HEK293T (cell line): Measurements from ENCODE around the gene AURKB.

Experiments used
- CTBP1 ChIP-seq: fragments of 450-650 bp; IDR thresholded peaks from 2 replicates; pipeline ENCODE4 v1.6.1; 2016; ENCODE audit warnings: borderline replicate concordance
- ELF4 ChIP-seq: fragments of 450-650 bp; IDR thresholded peaks from 2 replicates; pipeline ENCODE4 v1.6.1; 2017; ENCODE audit warnings: antibody characterized with exemption
- FOXA1 ChIP-seq: fragments of 450-650 bp; IDR thresholded peaks from 2 replicates; pipeline ENCODE4 v1.6.1; 2016; ENCODE audit warnings: mild to moderate bottlenecking
- FOXK2 ChIP-seq: fragments of 450-650 bp; IDR thresholded peaks from 2 replicates; pipeline ENCODE4 v1.6.1; 2016; ENCODE audit warnings: mild to moderate bottlenecking
- FOXM1 ChIP-seq: fragments of 450-650 bp; IDR thresholded peaks from 2 replicates; pipeline ENCODE4 v1.6.1; 2017; ENCODE audit warnings: mild to moderate bottlenecking, borderline replicate concordance
- HDGF ChIP-seq: fragments of 450-650 bp; IDR thresholded peaks from 2 replicates; pipeline ENCODE4 v1.6.1; 2017; ENCODE audit warnings: antibody characterized with exemption, borderline replicate concordance
- LEF1 ChIP-seq: fragments of 450-650 bp; IDR thresholded peaks from 2 replicates; pipeline ENCODE4 v1.6.1; 2017; ENCODE audit warnings: mild to moderate bottlenecking, borderline replicate concordance
- SP1 ChIP-seq: fragments of 450-650 bp; IDR thresholded peaks from 2 replicates; pipeline ENCODE4 v1.6.1; 2017
- SUZ12 ChIP-seq: fragments of 450-650 bp; IDR thresholded peaks from 2 replicates; pipeline ENCODE4 v1.6.1; 2016; ENCODE audit warnings: mild to moderate bottlenecking
- ZNF384 ChIP-seq: fragments of 450-650 bp; IDR thresholded peaks from 2 replicates; pipeline ENCODE4 v1.6.1; 2016
- TF ChIP-seq, protein P1 (sequence below): fragments of 450-650 bp; IDR thresholded peaks from 2 replicates; pipeline ENCODE4 v1.6.1; 2016

- TF ChIP-seq ZNF384 = no peak
- TF ChIP-seq FOXA1 = no peak
- no peak for TF ChIP-seq SUZ12
- no peak for TF ChIP-seq HDGF
- TF ChIP-seq CTBP1 = no peak
- TF ChIP-seq ELF4 = no peak
- TF ChIP-seq FOXK2 = no peak
- TF ChIP-seq SP1 = no peak
- no peak for TF ChIP-seq LEF1
- TF ChIP-seq FOXM1 = no peak
- TF ChIP-seq, protein P1, sequence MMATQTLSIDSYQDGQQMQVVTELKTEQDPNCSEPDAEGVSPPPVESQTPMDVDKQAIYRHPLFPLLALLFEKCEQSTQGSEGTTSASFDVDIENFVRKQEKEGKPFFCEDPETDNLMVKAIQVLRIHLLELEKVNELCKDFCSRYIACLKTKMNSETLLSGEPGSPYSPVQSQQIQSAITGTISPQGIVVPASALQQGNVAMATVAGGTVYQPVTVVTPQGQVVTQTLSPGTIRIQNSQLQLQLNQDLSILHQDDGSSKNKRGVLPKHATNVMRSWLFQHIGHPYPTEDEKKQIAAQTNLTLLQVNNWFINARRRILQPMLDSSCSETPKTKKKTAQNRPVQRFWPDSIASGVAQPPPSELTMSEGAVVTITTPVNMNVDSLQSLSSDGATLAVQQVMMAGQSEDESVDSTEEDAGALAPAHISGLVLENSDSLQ = no peak
Measured at GRCh38 chr17:8256691-8257090, 46.3 kb upstream of the AURKB start.
